Hematopoietic multipotent progenitor cell treated with erythropoietin and hydrocortisone succinate and interleukin-3 and kit ligand, for 6 days (in vitro differentiated cells): ENCODE data around the gene HRH3.

ENCODE experiments used
- DNase-seq: peaks from one replicate; pipeline ENCODE4 v3.0.0-alpha.2; 2015

Gene HRH3

DNA sequence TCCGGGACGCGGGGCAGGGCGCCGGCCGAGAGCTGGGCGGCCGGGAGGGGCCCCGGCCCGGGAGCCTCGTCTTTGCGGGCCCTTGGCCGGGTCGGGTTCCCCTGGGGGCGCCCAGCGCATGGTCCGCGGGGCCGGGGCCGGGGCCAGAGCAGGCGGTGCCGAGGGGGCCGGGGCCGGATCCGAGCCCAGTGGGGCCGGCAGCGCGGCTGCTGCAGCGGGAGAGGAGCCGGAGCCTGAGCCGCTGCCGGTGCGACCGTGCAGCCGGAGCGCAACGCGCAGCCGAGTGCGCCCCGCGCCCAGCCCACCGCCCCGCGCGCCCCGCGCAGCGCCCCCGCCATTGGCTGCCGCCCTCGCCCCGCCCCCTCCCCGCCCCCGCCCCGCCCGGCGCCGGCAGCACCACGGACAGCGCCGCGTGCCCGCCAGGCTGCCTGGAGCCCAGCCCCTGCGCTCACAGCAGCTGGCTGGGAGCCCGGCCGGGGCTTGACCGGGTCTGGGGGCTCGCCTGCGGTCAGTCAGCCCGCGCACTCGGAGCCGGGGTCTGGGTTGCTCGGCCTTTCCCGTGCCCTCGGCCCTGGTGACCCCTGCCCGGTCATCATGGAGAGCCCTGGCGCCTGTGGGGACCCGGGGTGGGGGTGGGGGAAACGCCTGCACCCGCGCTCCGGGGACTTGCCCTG is at the start of gene HRH3:
TSS of gene HRH3 (minus strand) at position 287 of the 674 bp plus-strand sequence. CDS start 308 bp downstream, outside the sequence.
- DNase-seq: peak; percentile 70

- no peak for DNase-seq
Measured at GRCh38 chr20:62269871-62270270, 49.8 kb upstream of the HRH3 start.

DNA sequence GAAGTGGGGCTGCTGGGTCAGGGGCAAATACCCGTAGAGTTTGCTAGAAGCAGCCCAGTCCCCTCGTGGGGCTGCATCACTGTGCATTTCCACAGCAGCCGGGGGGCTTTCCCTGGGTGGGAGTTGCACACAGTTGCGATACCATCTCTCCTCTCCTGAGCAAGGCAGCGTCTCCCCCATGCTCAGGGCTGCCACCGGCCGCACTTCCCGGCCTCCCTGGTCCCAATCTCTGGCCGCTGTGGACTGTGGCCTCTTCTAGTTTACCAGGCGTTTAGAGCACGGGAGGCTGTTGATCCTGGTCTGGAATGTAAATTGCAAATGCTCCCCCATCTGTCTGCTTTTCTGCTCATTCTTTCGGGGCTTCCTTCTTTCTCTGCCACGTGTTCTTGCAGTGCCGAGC is 49.3 kb upstream of the HRH3 start:
- DNase-seq: no peak

GRCh38 chr20:62268228-62268900 is 48.3 kb upstream of the HRH3 start:
- DNase-seq: no peak

GRCh38 chr20:62267543-62267942 is 47.5 kb upstream of the HRH3 start:
- no peak for DNase-seq

DNA sequence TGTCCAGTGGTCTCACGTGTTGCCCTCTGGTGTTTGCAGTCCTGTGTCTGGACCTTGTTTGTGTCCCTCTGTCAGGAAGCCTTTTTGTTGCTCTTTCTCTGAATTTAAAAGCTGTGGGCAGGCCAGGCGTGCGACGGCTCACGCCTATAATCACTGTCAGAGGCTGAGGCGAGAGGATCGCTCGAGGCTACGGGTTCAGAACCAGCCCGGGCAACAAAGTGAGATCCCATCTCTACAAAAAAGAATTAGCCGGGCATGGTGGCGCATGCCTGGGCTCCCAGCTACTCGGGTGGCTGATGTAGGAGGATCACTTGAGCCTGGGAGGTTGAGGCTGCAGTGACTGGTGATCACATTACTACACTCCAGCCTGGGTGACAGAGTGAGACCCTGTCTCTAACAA is 46.8 kb upstream of the HRH3 start:
- DNase-seq: no peak

DNA sequence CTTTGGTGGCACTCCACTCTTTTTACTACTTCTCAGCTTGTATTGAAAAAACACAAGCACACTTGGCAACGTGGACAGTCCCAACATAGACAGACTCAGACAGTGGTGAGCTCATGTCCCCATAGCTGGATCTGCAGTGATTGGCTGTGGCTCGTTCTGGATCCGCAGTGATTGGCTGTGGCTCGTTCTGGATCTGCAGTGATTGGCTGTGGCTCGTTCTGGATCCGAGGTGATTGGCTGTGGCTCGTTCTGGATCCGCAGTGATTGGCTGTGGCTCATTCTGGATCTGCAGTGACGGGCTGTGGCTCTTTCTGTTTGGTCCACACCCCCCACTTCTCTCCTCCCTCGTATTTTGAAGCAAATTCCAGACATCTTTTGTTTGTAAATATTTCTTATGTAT is 46.3 kb upstream of the HRH3 start:
- no peak for DNase-seq

DNA sequence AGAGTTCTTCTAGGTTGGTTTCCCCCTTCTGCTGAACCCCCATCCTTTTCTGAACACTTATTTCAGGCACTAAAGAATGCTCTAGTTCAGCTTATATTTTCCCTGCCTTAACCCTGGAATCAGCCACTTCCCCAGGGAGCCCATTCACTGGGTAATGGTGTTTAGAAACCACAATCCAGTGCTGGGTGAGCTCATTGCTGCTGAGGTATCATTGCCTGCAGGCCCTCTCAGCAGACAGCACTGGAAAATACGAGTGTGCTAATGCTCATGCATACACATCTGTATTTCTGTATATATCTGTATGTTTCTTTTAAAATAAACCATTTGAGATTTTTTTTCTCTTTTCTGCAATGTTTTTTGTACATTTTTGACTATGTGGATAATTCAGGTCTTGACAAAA is 45.3 kb upstream of the HRH3 start:
- DNase-seq: no peak

- DNase-seq: no peak
Measured at GRCh38 chr20:62263396-62263795, 43.3 kb upstream of the HRH3 start.

DNA sequence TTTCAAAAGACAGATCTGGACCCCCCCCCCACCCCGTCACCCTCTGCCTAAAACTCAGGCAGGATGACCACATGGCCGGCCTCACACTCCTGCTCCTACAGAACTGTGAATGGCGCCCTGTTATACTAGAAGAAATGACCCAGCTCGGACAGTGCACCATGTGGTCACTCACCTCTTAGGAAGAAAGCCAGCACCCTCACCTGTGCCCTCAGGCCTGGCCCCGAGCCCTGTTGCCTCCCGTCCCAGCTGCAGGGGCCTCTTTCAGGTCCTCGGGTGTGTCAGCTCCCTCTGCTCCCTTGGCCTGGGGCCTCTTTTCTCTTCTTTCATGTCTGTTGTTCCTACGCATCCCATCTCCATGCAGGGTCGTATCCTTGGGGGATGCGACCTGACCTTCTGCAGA is 42.0 kb upstream of the HRH3 start:
- no peak for DNase-seq

GRCh38 chr20:62259294-62259565 is 39.2 kb upstream of the HRH3 start:
- DNase-seq: no peak

GRCh38 chr20:62258499-62259293 is 38.6 kb upstream of the HRH3 start:
- no peak for DNase-seq

GRCh38 chr20:62255976-62256375 is 35.9 kb upstream of the HRH3 start:
- no peak for DNase-seq

DNA sequence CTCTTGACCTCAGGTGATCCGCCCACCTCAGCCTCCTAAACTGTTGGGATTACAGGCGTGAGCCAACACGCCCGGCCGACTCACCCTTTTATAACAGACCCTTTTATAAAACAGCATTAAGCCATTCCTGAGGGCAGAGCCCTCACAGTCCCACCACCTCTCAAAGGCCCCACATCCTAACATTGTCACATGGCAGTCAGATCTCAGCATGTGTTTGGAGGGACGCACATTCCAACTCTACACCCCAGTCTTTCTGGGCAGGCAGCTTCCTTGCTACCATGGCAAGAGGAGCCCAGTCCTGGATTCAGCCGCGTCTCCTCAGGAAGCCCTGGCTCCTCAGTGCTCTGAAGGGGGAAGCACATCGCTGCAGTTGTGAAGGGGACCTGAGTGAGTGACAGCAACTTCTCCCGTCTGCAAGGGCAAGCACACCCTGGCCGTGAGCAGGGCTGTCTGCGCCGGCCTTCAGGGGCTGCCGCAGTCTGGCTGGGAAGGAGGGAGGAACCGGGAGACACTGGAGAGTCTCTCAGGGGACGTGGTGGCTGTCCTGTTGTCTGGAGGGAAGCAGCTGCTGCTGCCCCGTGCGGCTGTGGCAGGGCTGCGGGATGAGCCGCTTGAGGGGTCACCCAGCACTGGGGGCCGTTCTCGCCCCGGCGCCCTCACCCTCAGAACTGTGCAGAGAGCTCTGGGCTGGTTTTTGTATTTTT is 34.1 kb upstream of the HRH3 start:
- DNase-seq: no peak

- no peak for DNase-seq
Measured at GRCh38 chr20:62253398-62253797, 33.3 kb upstream of the HRH3 start.

DNA sequence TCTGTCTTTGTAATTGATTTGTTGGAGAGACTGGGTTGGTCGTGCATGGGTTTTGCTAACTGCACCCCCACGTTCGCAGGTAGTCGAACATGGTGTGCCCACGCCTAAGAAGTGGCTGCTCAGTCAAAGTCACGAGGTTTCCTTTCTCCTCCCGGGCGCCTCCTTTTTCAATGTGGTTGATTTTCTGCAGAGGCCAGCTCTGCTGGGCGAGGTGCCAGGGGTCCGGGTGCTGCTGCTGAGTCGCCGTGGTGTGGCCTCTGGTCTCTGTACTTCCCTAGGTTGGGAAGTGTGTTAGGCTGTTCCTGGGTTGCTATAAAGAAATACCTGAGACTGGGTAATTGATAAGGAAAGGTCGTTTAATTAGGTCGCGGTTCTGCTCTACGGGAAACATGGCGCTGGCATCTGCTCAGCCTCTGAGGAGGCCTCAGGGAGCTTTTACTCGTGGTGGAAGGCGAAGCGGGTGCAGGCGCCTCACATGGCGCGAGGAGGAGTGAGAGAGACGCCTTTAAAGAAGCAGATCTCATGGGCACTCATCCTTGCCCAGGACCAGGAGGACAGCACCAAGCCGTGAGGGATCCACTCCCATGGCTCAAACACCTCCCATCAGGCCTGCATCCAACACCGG is 32.4 kb upstream of the HRH3 start:
- DNase-seq: peak; percentile 58

- no peak for DNase-seq
Measured at GRCh38 chr20:62248890-62249560, 28.9 kb upstream of the HRH3 start.

DNA sequence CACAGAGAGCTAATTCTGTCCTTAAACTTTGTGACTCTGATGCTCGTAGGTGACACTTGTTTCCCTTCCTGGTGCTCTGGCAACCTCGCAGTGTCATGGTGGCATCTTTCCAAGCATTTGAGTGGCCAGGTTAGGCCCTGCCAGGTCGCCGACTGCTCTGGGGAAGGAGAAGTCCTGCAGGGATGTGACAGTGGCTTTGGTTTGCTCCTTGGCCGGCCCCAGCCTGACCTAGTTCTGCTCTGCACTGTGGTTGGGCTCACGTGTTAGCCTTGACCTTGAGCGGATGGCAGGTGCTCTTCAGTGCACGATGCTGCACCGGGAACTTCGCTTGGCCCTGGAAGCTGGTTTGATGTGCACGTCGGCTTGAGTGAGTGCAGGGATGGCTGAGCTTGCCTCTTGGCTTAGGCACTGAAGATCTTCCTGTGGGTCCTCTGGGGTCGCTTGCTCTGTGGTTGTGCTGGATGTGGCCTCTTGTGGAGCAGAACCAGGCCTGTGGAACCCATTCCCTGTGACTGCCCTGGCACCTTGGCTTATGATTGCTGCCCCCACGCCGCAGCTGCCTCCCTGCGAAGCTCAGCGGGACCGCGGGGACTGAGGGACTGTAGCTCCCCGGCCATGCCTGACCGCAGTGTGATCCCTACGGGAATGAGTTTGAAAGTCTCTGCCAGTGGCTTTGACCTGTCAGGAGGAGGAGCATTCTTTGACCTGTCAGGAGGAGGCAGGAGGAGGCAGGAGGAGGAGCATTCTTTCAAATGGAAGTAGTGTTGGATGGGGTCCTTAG is 27.0 kb upstream of the HRH3 start:
- no peak for DNase-seq

GRCh38 chr20:62246431-62246830 is 26.4 kb upstream of the HRH3 start:
- DNase-seq: no peak

DNA sequence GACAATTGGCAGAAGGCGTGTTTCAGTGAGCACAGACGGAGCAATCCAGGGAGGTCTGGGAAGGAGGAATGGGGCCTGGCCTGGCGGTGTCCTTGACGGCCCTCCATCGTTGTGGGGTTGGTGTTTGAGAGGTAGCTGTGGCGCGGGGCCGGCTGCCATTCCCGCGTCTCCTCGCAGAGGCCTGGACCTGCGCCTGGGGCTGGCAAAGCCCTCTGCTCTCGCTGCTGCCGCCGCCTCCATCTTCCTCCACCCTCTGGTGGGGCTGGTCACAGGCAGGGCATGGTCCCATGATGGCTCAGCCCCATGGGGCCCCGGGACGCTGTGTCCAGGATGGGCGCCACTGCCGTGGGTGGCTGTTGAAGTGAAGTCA is 25.8 kb upstream of the HRH3 start:
- DNase-seq: no peak

DNA sequence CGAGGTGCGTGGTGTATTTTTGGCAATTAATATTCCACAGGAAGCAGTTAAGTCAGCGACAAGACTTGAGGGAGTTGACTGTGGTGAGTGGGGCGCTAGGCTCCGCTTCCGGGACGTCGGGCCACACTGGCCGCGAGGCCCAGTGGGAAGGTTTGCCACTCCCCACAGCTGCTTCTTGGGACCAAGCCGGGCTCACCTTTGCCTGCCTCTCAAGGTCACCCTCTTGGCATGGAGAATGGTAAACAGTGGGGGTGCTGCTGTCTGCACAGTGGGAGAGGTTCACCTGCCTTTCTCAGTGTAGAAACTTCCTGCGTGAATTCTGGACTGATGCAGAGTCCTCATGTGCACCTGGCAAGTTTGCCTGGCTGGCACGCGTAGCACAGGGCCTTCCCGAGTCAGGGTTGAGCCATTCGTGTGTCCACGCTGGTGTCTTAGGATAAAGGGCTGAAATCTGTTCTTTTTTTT is 24.6 kb upstream of the HRH3 start:
- peak; percentile 12 for DNase-seq
